Jurkat, Clone E6-1 (cell line): ENCODE results near the gene CUL2. TPM values are rescaled to one million over a fixed set of nuclear protein-coding genes. Genes with fewer than 3 reads are reported as not detected.
A peak's percentile ranks its signal among the peaks of the same experiment; 100 is the strongest.

Experiments
- DNase-seq: peaks from one replicate; pipeline ENCODE4 v3.0.0-alpha.2; 2011; ENCODE audit warnings: low read depth, low spot score
- H3K4me3 ChIP-seq: 2 replicates; pipeline ENCODE4 v1.5.1; 2011; ENCODE audit warnings: mild to moderate bottlenecking, low read length, control low read depth, moderate library complexity
- polyA plus RNA-seq: library from polyadenylated mRNA; unstranded; fragments of >200 nt; gene quantifications from one replicate; pipeline ENCODE4 v1.2.1, GENCODE V29; 2012; ENCODE audit warnings: missing spikeins; ENCODE audit not compliant: insufficient read length, insufficient read depth

Gene CUL2
- polyA plus RNA-seq: 36.6 TPM

- H3K4me3 ChIP-seq: peak within 1 kb of the TSS; percentile 69
- peak; percentile 93 for DNase-seq
These were observed at the start of gene CUL2 for GRCh38 chr10:35090162-35090954. Gene CUL2 (minus strand): TSS chr10:35090341. CDS start chr10:35071317, 19,024 bp downstream.

GRCh38 chr10:35136263-35136815 is 46.2 kb upstream of the CUL2 start:
- DNase-seq: no peak
- H3K4me3 ChIP-seq: no peak overlapping the region

- no peak overlapping the region for H3K4me3 ChIP-seq
- no peak for DNase-seq
These were observed 45.7 kb upstream of the CUL2 start for GRCh38 chr10:35135861-35136260.

- H3K4me3 ChIP-seq: no peak overlapping the region
These were observed 43.4 kb upstream of the CUL2 start for GRCh38 chr10:35133586-35133985.

GRCh38 chr10:35132727-35133126 is 42.6 kb upstream of the CUL2 start:
- no peak overlapping the region for H3K4me3 ChIP-seq
- no peak for DNase-seq

More at GRCh38 chr10:35133586-35133985, 43.4 kb upstream of the CUL2 start:
- no peak for DNase-seq

- DNase-seq: no peak
- no peak overlapping the region for H3K4me3 ChIP-seq
These were observed 40.5 kb upstream of the CUL2 start for GRCh38 chr10:35130663-35131062.

- H3K4me3 ChIP-seq: no peak overlapping the region
- no peak for DNase-seq
These were observed 39.1 kb upstream of the CUL2 start for GRCh38 chr10:35129185-35129674.

- peak overlapping the region; percentile 84 for H3K4me3 ChIP-seq
- DNase-seq: no peak
These were observed 37.2 kb upstream of the CUL2 start for GRCh38 chr10:35127289-35127891.

- DNase-seq: peak; percentile 94
- H3K4me3 ChIP-seq: peak within 1 kb of the TSS; percentile 84
These were observed 36.6 kb upstream of the CUL2 start, which contains the start of gene CREM for GRCh38 chr10:35126530-35127288. Gene CREM (plus strand): TSS chr10:35126846. CDS start chr10:35137836, 10,990 bp downstream.

GRCh38 chr10:35126062-35126529 is 36.0 kb upstream of the CUL2 start:
- DNase-seq: no peak

GRCh38 chr10:35124540-35124939 is 34.4 kb upstream of the CUL2 start:
- H3K4me3 ChIP-seq: no peak overlapping the region
- no peak for DNase-seq

More at GRCh38 chr10:35126062-35126529, 36.0 kb upstream of the CUL2 start:
- H3K4me3 ChIP-seq: peak overlapping the region; percentile 77

- H3K4me3 ChIP-seq: no peak overlapping the region
- DNase-seq: no peak
These were observed 29.2 kb upstream of the CUL2 start for GRCh38 chr10:35119378-35119777.

- H3K4me3 ChIP-seq: no peak overlapping the region
- DNase-seq: no peak
These were observed 22.4 kb upstream of the CUL2 start for GRCh38 chr10:35112571-35112970.

GRCh38 chr10:35103882-35104281 is 13.7 kb upstream of the CUL2 start:
- no peak for DNase-seq
- no peak overlapping the region for H3K4me3 ChIP-seq

GRCh38 chr10:35097510-35097909 is 7.4 kb upstream of the CUL2 start:
- DNase-seq: no peak
- no peak overlapping the region for H3K4me3 ChIP-seq

- no peak for DNase-seq
- H3K4me3 ChIP-seq: no peak overlapping the region
These were observed 6.2 kb upstream of the CUL2 start for GRCh38 chr10:35096312-35096711.

- DNase-seq: no peak
- H3K4me3 ChIP-seq: no peak overlapping the region
These were observed 2.7 kb upstream of the CUL2 start for GRCh38 chr10:35092851-35093250.

GRCh38 chr10:35091994-35092790 is 2.1 kb upstream of the CUL2 start:
- DNase-seq: no peak
- H3K4me3 ChIP-seq: no peak overlapping the region
